Type B pancreatic cell (in vitro differentiated cells): ENCODE results near the gene AMPD3. TPM values are rescaled to one million over a fixed set of nuclear protein-coding genes. Genes with fewer than 3 reads are reported as not detected.

Source experiments
- DNase-seq: peaks from one replicate; pipeline ENCODE4 v3.0.0; 2021; ENCODE audit warnings: mixed read lengths; ENCODE audit not compliant: unreplicated experiment; ENCODE audit errors: extremely low spot score
- H3K27ac Mint-ChIP-seq: 2 replicates; pipeline ENCODE4 v1.8.0; 2021; ENCODE audit warnings: mild to moderate bottlenecking, mixed read lengths
- H3K27me3 Mint-ChIP-seq: 2 replicates; pipeline ENCODE4 v1.8.0; 2021; ENCODE audit warnings: mixed read lengths
- H3K36me3 Mint-ChIP-seq: 2 replicates; pipeline ENCODE4 v1.8.0; 2021; ENCODE audit warnings: mixed read lengths
- H3K4me1 Mint-ChIP-seq: one replicate; pipeline ENCODE4 v1.8.0; 2021; ENCODE audit warnings: mixed read lengths; ENCODE audit not compliant: unreplicated experiment
- H3K4me3 Mint-ChIP-seq: 2 replicates; pipeline ENCODE4 v1.8.0; 2021; ENCODE audit warnings: mild to moderate bottlenecking, mixed read lengths
- H3K9me3 Mint-ChIP-seq: 2 replicates; pipeline ENCODE4 v1.8.0; 2021; ENCODE audit warnings: mixed read lengths
- CTCF ChIP-seq: fragments of 200-600 bp; sonication (generic); conservative IDR thresholded peaks from 2 replicates; pipeline ENCODE4 v1.5.0; 2021; ENCODE audit warnings: antibody characterized with exemption, mild to moderate bottlenecking
- total RNA-seq: library from RNA; stranded (reverse); gene quantifications from 2 replicates; pipeline ENCODE4 v1.2.1, GENCODE V29; 2021; ENCODE audit warnings: low replicate concordance

AMPD3 gene
- total RNA-seq, 1 donor from 2014 or later, result 7.0 TPM

- Mint-ChIP-seq H3K27me3 (no peaks in the 10 kb centered on the region), H3K9me3 (no peaks in the 10 kb centered on the region), H3K4me3 (no peak overlapping the region), H3K27ac (no peak overlapping the region), H3K36me3 (peaks cover 42% of the 10 kb centered on the region), H3K4me1 (peaks cover 8% of the 10 kb centered on the region)
- no peak for DNase-seq
- TF ChIP-seq CTCF, result no peak
Observed at GRCh38 chr11:10528121-10528520, 73.1 kb downstream of the AMPD3 start.

GRCh38 chr11:10529279-10529678 lies 74.2 kb downstream of the AMPD3 start:
- peak overlapping the region; percentile 8 for H3K27ac Mint-ChIP-seq
- peaks cover 8% of the 10 kb centered on the region for H3K4me1 Mint-ChIP-seq
- no peak overlapping the region for H3K4me3 Mint-ChIP-seq
- no peak for DNase-seq
- H3K9me3 Mint-ChIP-seq, result no peaks in the 10 kb centered on the region
- H3K36me3 Mint-ChIP-seq, result peaks cover 38% of the 10 kb centered on the region
- H3K27me3 Mint-ChIP-seq, result no peaks in the 10 kb centered on the region
- no peak for TF ChIP-seq CTCF

- no peak for DNase-seq
- Mint-ChIP-seq H3K36me3 (peaks cover 15% of the 10 kb centered on the region), H3K9me3 (no peaks in the 10 kb centered on the region), H3K27ac (no peak overlapping the region), H3K4me1 (peaks cover 7% of the 10 kb centered on the region), H3K27me3 (no peaks in the 10 kb centered on the region), H3K4me3 (no peak overlapping the region)
- no peak for TF ChIP-seq CTCF
Observed at GRCh38 chr11:10532526-10532925, 77.5 kb downstream of the AMPD3 start.

- DNase-seq, result no peak
- Mint-ChIP-seq H3K4me1 (peaks cover 5% of the 10 kb centered on the region), H3K27me3 (no peaks in the 10 kb centered on the region), H3K27ac (no peak overlapping the region), H3K4me3 (no peak overlapping the region), H3K36me3 (peaks cover 12% of the 10 kb centered on the region), H3K9me3 (no peaks in the 10 kb centered on the region)
- no peak for TF ChIP-seq CTCF
Observed at GRCh38 chr11:10533323-10533722, 78.3 kb downstream of the AMPD3 start.

- no peak overlapping the region for H3K4me3 Mint-ChIP-seq
- H3K9me3 Mint-ChIP-seq, result no peaks in the 10 kb centered on the region
- TF ChIP-seq CTCF, result no peak
- peaks cover 10% of the 10 kb centered on the region for H3K36me3 Mint-ChIP-seq
- peaks cover 5% of the 10 kb centered on the region for H3K4me1 Mint-ChIP-seq
- no peak overlapping the region for H3K27ac Mint-ChIP-seq
- DNase-seq, result no peak
- no peaks in the 10 kb centered on the region for H3K27me3 Mint-ChIP-seq
Observed at GRCh38 chr11:10534316-10534715, 79.3 kb downstream of the AMPD3 start.

GRCh38 chr11:10537600-10537999 lies 82.5 kb downstream of the AMPD3 start:
- Mint-ChIP-seq H3K36me3 (no peaks in the 10 kb centered on the region), H3K9me3 (no peaks in the 10 kb centered on the region), H3K27ac (no peak overlapping the region), H3K4me1 (peaks cover 12% of the 10 kb centered on the region), H3K4me3 (no peak overlapping the region), H3K27me3 (no peaks in the 10 kb centered on the region)
- no peak for TF ChIP-seq CTCF
- no peak for DNase-seq
